Activated CD4-positive, alpha-beta T cell treated with anti-CD3 and anti-CD28 coated beads, Interleukin-2, amount 50 U/mL, for 4 hours (primary cell): ENCODE results near the gene ZNF98.

Experiments
- DNase-seq, 2 experiments: peaks; one replicate each; pipeline ENCODE4 v3.0.0-alpha.2; 2020

The ZNF98 gene

DNA sequence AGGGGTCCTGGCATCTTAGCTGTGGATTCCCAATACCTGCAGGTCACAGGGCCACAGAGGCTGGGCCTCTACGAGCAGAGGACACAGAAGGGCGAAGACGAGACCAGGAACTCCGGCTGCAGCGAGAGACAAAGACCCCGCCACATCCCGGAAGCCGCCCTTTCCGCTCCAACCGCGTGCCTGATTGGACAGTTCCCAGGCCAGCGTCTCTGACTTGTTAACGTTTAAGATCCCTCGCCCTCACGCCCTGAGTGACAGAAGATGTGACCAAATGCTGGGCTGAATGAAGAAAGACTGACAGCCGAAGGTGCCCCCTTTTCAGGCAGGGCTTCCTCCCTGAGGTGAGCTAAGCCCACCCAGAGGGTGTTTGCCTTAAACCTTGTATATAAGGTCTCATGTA lies at the start of gene ZNF98:
ZNF98 (minus strand) TSS at position 136 of the 400 bp plus-strand sequence; CDS start at position 14, 122 bp downstream.
- no peak for DNase-seq

DNA sequence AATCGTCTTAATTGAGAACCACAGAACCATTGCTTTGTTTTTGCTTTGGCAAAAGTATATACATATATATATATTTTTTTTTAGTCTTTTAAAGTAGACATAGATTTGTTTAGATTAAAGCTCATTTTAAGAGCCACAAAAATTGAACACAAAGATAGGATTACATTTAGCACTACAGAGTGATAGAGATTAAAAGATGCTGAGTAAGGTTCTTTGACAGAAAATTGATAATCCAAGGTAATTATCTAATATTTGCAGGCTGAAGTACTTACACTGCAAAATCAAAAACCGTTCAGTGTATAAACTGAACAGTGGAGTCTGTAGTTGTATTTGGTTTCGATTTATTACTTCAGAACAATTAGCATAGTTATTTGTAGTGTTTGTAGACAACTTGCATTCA lies 24.5 kb upstream of the ZNF98 start:
- no peak for DNase-seq

DNA sequence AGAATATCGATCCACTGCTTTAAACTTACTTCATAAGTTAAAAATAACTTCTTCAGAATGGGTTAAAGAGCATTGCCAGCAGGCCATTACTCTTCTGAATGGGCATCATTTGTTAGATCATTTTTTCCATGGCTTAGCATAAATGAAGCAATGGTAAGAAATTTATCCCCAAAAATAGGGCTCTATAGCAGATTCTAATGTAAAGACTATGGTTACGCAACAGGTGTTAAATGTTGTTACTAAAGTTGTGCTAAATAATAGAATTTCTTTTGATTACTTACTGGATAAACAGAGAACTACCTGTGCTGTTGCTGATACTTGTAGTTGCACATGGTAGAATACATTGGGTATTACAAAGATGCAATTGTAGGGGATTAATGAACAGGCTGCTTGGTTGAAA lies 15.9 kb upstream of the ZNF98 start:
- DNase-seq, result no peak

- no peak for DNase-seq
Observed at GRCh38 chr19:22427960-22428913, 6.1 kb upstream of the ZNF98 start.

- DNase-seq, result no peak
Observed at GRCh38 chr19:22427547-22427946, 5.4 kb upstream of the ZNF98 start.

- no peak for DNase-seq
Observed at GRCh38 chr19:22426901-22427300, 4.8 kb upstream of the ZNF98 start.

GRCh38 chr19:22421797-22422196 lies 349 bp downstream of the ZNF98 start:
- no peak for DNase-seq

DNA sequence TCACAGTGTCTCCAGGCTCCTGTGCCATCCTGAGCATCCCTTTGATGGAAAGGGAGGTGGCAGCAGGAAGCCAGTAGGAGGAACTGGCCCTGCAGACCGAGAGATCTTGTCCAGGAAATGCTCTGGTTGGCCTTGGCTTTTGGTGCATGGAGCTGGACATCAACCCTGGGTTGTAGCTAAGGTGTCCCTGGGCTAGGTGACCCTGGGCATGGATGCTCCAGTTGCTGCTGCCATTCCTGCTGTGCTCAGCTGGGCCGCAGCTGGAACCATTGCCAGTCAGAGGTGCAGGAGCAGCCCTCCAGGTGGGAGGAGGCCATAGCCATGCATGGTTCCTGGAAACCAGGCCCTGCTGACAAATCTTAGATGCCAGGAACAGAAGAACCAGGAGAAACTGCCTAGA lies 67.5 kb downstream of the ZNF98 start:
- DNase-seq, result no peak
